NCI-H2107 (cell line): ENCODE results near the gene APC.
A peak's percentile ranks its signal among the peaks of the same experiment; 100 is the strongest.

Source experiments
- DNase-seq: peaks from one replicate; lab custom pipeline; 2025; lab: John Stamatoyannopoulos, UW

APC gene

DNA sequence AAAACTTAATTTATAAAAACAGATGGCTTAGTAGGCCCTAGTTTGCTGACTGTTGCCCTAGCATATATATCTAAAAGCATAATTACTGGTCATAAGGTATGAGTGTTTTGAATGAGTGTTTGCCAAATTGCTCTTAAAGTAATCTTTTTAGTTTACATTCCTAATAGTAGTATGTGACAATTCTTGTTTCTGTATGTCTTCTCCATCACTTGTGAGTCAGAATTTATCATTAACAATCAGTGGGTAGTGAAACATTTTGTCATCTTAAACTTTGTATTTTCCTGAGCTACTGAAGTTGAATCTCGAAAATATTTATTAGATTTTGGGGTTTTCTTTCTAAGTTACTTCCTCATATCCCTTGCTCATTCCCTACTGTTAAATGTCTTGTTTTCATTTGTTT is 49.6 kb downstream of the APC start:
- DNase-seq, result no peak

DNA sequence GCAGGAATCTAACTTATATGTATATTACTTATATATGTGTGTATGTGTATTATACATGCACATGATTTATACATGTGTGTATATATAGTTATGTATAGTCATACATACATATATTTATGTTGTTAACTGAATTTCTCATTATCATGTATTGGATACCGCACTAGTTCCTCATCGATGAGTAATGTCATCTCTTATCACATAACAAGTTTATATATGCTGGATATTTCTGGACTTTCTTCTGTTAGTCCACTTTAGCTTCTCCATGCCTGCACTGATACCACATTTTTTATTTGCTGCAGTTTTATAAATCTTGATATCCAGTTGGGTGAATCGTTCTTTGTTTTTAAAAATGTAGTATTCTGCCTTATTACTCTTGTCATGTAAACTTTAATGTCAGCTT is 50.2 kb downstream of the APC start:
- DNase-seq, result no peak

DNA sequence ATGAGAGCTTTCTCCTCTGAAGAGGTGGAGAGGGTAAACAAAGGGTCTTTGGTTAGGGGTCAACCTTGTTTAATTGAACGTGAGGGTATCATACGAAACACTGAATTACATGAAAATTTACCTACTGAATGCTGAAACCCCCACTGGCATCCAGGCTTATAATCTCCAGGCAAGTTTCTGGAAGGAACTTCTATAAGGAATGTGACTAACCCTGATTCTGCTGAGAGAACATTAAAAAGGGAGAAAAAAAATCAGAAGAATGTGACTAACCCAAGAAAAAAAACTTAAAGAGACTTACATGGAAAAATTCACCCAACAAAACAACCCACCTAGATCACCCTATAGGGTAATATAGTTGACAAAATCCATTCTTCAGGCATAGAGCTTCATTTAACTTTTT is 55.5 kb downstream of the APC start:
- no peak for DNase-seq

DNA sequence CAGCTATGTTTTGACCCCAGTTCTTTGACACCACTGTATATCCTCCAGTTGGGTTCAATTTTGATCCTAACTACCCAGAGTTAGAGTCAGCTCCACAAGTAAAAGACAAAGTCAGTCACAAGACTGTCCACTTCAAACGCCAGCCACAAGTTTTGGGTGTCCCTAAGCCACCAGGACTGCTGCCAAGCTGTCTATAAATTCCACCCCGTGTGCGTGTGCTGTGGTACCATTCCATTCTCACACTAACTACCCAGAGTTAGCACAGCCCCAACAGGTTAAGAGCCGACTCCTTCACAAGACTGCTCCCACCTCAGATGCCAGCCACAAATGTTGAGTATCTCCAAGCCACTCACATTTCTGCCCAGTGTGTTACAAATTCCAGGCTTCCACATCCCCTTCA is 56.7 kb downstream of the APC start:
- DNase-seq, result no peak

GRCh38 chr5:112795342-112795741 is 57.7 kb downstream of the APC start:
- DNase-seq, result no peak

DNA sequence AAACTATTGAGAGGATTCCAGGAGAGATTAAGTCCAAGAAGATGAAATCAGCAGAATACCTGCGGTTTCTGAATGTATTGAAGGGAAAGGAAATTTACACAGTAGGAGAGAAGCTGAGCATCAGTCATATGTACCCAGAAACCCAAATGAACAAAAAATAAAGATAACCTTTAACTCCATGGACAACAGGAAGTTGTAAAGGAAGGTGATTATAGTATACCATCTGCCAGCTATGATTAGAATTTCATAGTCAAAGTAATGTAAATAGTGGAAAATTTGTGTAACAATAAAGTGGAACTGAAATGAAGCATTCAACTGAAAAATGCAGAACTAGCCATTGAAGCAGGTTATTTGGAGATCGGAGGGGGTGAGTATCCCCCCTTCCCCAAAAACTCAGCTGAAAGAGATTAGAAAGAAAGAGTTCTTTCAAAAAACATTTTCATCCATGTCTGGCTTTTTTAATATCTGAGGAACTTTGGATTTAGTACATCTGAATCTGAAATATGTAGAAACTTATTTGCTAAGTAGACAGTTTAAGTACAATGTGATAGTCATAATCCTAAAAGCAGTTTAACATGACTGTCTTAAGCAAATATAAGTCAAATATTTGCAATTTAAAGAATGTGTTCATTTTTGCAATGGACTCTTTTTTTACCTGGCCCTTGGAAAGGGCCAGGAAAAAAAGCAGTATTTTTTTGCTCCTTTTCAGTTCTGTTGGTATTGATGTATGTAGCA is 58.4 kb downstream of the APC start:
- no peak for DNase-seq

- DNase-seq, result no peak
Observed at GRCh38 chr5:112799661-112800060, 62.0 kb downstream of the APC start.

- DNase-seq, result no peak
Observed at GRCh38 chr5:112800891-112801290, 63.2 kb downstream of the APC start.

GRCh38 chr5:112811023-112811422 is 73.3 kb downstream of the APC start:
- DNase-seq, result no peak

DNA sequence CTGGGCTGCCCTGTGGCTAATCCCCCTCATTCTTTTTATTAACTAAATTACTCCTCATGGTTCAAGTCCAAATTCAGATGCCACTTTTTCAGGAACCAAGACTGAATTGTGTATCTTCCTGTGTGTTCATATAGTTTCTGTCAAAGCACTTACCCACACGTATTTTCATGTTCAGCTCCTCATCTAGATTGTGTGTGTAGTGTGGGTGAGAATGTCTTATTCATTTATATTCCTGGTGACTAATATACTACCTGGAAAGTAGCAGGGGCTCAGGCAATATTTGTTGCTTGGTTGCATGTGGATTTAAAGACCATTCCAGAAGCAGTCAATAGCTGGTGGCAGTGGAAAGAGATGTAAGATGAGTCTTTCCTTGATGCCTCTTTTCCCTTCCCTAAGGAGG is 74.9 kb downstream of the APC start:
- no peak for DNase-seq

- DNase-seq, result no peak
Observed at GRCh38 chr5:112820246-112820645, 82.6 kb downstream of the APC start.

DNA sequence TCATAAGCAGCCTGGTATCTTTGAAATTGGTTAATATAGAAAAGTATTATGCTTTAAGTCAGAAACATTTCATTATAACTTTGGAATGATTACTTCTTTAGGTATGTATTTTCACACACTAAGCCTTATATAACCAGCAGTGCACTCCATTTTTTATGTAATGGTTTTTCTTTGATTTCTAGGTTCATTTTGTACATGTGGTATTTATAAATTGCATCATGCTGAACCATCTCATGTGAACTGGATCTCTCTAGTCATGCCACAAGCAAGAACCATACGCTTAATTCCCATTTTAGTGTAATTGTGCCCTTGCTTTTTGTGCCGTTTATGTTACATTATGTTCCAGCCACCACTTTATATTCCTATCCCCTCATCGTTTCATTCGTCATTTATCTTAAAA is 84.8 kb downstream of the APC start:
- no peak for DNase-seq

DNA sequence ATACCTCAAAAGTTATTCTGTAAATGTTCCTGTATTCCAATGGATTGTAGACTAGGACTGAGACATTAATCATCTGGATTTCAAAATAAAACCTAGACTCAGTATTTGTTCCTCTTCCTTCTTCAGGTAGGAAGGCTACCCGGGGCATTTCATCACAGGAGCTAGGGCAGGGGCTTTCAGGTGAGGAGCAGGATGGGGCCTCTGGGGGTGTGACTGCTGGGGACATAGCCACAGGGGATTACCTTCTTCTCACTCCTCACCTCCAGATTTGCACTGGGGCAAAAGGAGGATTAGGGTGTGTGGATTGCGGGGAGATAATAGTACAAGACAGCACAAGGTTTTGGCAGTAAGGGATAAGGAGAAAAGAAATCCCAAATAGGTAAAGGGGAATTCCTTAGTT is 85.5 kb downstream of the APC start:
- no peak for DNase-seq

- DNase-seq, result no peak
Observed at GRCh38 chr5:112823656-112824055, 86.0 kb downstream of the APC start.

DNA sequence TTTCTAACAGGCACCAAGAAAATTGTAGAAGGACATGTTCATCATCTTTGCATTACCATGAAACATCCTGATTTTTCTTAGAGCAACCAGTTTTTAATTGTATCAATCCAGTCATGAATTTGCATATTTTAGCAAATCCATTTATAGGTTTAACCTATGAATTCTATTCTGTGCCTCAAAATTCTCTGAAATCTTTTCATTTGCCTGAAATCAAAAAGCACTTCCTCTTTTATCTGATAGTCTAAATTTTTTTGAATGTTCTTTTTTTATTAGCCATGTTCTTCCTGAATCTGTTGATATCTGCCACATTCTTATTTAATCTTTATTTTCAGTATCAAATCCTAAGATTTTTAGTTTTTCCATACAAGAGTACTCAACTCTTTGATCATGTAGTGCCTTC is 86.5 kb downstream of the APC start:
- DNase-seq, result no peak

DNA sequence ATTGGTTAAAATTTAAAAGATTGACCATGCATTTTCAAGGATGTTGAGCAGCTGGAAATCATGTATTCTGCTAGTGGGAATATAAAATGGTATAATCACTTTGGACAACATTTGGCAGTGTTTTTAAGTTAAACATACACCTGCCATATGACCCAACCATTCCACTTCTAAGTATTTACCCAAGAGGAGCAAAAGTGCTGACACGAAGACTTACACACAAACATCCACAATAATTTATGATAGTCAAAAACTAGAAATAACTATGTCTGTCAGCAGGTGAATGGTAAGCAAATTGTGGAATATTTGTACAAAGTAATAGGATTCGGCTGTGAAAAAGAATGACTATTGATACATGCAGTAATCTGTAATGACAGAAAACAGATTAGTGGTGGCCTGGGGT is 92.7 kb downstream of the APC start:
- no peak for DNase-seq

DNA sequence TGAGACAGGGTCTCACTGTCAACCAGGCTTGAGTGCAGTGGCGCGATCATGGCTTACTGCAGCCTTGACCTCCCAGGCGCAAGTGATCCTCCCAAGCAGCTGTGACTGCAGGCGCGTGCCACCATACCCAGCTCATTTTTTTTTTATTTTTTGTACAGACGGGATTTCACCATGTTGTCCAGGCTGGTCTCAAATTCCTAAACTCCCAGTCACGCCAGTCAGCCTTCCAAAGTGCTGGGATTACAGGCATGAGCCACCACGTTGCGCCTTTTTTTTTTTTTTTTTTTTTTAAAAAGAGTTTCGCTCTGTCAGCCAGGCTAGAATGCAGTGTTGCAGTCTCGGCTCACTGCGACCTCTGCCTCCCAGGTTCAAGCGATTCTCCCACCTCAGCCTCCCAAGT is 96.3 kb downstream of the APC start:
- no peak for DNase-seq

GRCh38 chr5:112844489-112844888 is 106.8 kb downstream of the APC start:
- no peak for DNase-seq

DNA sequence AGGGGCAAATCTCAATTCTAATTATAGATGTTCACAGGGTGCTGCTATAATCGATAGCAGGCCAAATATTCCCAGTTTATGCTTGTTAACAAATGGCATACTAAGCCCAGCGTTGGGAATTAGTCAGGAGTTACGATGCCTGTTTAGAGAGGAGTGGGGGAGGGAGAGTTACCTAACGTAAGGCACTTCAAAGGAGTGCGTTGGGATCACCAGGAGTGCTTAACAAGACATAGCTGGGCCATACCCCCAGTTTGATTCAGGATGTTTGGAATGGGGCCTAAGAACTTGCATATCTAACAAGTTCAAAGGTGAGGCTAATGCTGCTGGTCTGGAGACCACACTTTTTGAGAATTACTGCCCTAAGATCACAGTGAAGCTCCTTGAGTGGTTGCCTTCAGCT is 108.9 kb downstream of the APC start:
- DNase-seq, result no peak

GRCh38 chr5:112847306-112847705 is 109.6 kb downstream of the APC start:
- DNase-seq, result no peak

DNA sequence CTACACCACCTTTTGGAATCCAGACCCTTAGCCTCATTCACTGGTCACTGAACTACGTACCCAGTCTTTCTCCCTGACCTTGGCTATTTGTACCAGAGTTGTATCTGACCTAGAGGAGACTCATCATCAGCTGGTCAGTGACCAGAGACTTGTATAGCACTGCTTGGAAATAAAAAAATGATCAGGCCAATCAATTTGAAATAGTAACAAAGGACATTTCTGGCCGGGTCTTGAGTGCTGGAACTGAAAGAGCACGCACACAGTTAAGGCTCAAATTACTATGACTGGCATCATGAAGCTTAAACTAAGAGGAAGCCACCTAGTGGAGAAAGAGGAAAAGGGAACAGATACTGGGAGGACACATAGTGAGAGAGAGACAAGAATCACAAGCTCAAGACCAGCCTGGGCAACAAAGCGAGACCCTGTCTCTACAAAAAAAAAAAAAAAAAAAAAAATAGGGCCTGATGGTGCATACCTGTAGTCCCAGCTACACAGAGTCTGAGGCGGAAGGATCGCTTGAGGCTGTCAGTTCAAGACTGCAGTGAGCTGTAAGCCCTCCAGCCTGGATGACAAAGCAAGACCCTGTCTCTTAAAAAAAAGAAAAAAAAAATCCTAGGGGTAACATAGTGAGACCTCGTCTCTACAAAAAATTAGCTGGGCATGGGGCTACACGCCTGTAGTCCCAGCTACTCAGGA is 110.6 kb downstream of the APC start:
- DNase-seq, result peak; percentile 2

DNA sequence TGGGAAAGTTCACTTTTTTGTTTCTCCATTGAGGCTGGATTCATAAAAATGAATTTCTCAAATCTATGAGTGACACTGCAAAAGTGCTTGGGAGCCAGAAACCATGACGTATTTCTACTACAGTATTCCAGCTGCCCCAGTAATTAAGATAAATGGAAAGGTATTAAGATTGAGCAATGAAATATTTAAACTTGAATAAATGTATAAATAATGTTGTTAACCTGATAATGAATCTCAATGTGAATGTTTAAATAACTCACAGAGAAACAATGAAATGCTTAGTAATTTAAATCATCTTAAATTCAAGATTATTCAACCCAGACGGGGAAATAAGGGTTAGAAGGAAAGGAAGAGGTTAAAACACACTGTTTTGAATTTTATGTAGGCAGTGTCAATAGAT is 112.2 kb downstream of the APC start:
- no peak for DNase-seq

DNA sequence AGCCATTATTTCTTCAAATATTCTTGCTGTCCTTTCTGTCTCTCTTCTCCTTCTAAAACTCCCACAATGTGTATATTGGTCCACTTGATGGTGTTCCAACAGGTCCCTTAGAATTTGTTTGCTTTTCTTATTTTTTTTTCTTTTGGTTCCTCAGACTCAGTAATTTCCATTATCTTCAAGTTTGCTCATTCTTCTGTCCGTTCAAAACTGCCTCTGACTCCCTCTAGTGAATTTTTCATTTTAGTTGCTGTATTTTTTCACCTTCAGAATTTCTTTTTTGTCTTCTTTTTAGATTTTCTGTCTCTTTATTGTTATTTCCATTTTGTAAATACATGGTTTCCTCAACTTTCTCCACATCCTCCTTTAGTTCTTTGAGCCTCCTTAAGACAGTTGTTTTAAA is 117.0 kb downstream of the APC start:
- DNase-seq, result no peak

DNA sequence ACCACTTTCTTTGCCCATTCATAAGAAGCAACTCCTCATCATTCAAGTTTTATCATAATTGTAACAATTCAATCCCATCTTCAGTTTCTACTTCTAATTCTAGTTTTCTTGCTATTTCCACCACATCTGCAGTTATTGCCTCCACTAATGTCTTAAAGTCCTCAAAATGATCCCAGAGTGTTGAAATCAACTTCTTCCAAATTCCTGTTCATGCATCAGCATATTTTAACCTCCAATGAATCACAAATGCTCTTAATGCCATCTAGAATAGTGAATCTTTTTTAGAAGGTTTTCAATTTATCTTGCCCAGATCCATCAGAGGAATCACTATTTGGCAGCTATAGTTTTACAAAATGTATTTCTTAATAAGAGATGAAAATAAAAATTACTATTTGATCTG is 120.2 kb downstream of the APC start:
- DNase-seq, result no peak
